Lower leg skin (tissue), 3 donors: ENCODE measurements around the gene PTGES.

ENCODE experiments used
- POLR2A ChIP-seq, 2 donors: fragments of 450-650 bp; IDR thresholded peaks; one replicate each; pipeline ENCODE4 v1.6.1; 2016 to 2017; ENCODE audit warnings: antibody characterized with exemption in 2 of 2, mild to moderate bottlenecking in 1 of 2, moderate library complexity in 1 of 2
- TF ChIP-seq, protein P1 (sequence below), 3 donors: fragments of 450-650 bp; IDR thresholded peaks; one replicate each; pipeline ENCODE4 v1.5.1; 2016; ENCODE audit warnings: antibody characterized with exemption in 3 of 3, mild to moderate bottlenecking in 3 of 3, moderate library complexity in 2 of 3

DNA sequence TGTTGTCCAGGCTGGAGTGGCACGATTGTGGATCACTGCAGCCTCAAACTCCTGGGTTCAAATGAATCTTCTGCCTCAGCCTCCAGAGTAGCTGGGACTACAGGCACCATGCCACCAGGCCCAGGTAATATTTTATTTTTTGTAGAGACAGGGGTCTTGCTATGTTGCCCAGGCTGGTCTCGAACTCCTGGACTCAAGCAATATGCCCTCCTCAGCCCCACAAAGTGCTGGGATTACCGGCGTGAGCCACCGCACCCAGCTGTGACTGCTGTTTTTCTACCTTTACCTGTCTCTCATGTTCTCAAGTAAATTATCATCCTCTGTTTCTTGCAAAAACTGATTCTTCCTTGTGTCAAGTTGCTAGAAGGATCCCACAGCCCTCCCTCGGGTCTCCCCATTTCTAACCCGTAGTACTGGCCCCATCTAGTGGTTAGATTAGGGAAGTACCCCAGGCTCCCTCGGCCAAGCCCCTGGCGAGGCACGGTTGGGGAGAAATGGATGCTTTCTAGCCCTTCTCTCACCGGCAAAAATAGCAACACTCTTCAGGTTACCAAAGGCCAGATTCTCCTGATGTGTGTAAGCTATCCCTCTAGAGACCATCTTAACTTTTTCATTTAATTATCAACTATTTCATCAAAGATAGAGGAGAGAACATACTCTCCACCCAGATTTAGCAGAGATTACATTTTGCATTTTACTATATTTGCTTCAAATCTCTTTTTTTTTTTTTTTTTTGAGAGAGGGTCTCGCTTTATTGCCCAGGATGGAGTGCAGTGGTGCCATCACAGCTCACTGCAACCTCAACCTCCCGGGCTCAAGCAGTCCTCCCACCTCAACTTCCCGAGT is 30.9 kb upstream of the PTGES start:
- TF ChIP-seq, protein P1, sequence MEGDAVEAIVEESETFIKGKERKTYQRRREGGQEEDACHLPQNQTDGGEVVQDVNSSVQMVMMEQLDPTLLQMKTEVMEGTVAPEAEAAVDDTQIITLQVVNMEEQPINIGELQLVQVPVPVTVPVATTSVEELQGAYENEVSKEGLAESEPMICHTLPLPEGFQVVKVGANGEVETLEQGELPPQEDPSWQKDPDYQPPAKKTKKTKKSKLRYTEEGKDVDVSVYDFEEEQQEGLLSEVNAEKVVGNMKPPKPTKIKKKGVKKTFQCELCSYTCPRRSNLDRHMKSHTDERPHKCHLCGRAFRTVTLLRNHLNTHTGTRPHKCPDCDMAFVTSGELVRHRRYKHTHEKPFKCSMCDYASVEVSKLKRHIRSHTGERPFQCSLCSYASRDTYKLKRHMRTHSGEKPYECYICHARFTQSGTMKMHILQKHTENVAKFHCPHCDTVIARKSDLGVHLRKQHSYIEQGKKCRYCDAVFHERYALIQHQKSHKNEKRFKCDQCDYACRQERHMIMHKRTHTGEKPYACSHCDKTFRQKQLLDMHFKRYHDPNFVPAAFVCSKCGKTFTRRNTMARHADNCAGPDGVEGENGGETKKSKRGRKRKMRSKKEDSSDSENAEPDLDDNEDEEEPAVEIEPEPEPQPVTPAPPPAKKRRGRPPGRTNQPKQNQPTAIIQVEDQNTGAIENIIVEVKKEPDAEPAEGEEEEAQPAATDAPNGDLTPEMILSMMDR (IDR thresholded peaks at IDR 0.05), result peak in 1 of 3 donors; percentile 87
- no peak for TF ChIP-seq POLR2A (IDR thresholded peaks at IDR 0.05)
